ENCODE results near the gene TNFSF13.

Gene TNFSF13

DNA sequence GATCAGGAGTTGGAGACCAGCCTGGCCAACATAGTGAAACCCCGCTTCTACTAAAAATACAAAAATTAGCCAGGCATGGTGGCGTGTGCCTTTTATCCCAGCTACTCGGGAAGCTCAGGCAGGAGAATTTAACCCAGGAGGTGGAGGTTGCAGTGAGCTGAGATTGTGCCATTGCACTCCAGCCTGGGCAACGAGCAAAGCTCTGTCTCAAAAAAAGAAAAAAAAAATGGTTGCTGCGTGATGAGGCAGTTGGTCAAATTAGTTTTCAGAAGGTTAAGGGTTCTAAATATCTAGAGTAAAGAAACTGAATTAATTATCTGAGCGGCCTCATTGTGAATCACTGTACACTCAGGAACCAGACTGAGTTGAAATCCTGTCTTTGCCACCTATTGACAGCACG, 17.4 kb downstream of the TNFSF13 start:
- no peak for DNase-seq

DNA sequence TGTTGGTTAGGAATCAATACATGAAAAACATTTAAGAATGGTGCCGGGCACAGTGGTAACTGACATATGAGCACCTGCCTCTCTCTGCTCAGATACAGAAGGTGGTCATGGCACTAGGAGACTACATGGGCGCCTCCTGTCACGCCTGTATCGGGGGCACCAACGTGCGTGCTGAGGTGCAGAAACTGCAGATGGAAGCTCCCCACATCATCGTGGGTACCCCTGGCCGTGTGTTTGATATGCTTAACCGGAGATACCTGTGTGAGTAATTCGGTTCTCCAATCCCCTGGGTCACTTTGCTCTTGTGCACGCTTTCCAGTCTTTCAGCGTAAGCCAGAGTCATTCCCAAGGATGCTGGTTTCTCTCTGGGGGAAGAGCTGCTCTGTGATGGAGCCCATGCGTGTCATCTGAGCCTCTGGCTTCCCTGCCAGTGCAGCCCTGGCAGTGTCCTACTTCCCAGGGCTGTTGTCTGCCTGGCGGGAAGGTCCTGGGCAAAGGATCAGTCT, 17.9 kb downstream of the TNFSF13 start:
- DNase-seq: no peak

DNA sequence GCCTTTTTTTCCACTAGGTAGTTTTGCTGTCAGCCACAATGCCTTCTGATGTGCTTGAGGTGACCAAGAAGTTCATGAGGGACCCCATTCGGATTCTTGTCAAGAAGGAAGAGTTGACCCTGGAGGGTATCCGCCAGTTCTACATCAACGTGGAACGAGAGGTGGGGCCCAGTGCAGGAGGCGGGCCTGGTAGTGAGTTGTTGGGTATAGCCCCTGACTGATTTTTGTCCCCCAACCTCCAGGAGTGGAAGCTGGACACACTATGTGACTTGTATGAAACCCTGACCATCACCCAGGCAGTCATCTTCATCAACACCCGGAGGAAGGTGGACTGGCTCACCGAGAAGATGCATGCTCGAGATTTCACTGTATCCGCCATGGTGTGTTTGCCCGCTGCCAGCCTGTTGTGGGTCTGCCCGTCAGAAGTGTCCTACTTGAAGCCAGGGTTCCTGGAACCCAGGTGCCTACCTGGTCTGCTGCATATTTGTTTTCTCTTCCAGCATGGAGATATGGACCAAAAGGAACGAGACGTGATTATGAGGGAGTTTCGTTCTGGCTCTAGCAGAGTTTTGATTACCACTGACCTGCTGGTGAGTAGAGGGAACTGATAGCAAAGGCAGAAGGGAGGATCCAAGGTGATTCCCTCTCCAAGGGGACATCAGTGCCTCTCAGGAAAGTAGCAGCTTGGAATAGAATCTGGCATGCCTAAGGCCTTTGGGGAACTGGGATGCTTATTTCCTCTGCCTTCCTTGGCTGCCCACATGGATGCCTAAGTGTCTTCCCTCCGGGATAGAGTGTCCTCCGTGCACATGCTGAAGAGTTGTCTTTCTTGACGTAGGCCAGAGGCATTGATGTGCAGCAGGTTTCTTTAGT, 19.0 kb downstream of the TNFSF13 start:
- DNase-seq: no peak

DNA sequence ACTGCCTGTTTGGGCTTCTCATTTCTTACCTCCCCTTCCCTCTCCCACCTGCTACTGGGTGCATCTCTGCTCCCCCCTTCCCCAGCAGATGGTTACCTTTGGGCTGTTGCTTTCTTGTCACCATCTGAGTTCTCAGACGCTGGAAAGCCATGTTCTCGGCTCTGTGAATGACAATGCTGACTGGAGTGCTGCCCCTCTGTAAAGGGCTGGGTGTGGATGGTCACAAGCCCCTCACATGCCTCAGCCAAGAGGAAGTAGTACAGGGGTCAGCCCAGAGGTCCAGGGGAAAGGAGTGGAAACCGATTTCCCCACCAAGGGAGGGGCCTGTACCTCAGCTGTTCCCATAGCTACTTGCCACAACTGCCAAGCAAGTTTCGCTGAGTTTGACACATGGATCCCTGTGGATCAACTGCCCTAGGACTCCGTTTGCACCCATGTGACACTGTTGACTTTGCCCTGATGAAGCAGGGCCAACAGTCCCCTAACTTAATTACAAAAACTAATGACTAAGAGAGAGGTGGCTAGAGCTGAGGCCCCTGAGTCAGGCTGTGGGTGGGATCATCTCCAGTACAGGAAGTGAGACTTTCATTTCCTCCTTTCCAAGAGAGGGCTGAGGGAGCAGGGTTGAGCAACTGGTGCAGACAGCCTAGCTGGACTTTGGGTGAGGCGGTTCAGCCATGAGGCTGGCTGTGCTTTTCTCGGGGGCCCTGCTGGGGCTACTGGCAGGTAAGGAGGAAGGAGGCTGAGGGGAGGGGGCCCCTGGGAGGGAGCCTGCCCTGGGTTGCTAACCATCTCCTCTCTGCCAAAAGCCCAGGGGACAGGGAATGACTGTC, 20.7 kb downstream of the TNFSF13 start, which contains the start of gene CD68:
Gene CD68 (plus strand): TSS at position 638 of the 833 bp plus-strand sequence. CDS start 40 bp downstream, at position 678.
- peak; percentile 87 for DNase-seq

DNA sequence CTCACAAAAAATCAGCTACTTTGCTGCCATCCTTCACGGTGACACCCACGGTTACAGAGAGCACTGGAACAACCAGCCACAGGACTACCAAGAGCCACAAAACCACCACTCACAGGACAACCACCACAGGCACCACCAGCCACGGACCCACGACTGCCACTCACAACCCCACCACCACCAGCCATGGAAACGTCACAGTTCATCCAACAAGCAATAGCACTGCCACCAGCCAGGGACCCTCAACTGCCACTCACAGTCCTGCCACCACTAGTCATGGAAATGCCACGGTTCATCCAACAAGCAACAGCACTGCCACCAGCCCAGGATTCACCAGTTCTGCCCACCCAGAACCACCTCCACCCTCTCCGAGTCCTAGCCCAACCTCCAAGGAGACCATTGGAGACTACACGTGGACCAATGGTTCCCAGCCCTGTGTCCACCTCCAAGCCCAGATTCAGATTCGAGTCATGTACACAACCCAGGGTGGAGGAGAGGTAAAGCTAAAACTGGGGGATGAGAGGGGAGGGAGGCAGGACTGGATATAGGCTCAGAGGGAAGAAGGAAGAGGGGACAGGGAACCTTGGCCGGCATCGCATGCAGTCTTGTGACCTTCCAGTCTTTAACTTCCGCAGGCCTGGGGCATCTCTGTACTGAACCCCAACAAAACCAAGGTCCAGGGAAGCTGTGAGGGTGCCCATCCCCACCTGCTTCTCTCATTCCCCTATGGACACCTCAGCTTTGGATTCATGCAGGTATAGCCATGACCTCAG, 21.5 kb downstream of the TNFSF13 start:
- no peak for DNase-seq

DNA sequence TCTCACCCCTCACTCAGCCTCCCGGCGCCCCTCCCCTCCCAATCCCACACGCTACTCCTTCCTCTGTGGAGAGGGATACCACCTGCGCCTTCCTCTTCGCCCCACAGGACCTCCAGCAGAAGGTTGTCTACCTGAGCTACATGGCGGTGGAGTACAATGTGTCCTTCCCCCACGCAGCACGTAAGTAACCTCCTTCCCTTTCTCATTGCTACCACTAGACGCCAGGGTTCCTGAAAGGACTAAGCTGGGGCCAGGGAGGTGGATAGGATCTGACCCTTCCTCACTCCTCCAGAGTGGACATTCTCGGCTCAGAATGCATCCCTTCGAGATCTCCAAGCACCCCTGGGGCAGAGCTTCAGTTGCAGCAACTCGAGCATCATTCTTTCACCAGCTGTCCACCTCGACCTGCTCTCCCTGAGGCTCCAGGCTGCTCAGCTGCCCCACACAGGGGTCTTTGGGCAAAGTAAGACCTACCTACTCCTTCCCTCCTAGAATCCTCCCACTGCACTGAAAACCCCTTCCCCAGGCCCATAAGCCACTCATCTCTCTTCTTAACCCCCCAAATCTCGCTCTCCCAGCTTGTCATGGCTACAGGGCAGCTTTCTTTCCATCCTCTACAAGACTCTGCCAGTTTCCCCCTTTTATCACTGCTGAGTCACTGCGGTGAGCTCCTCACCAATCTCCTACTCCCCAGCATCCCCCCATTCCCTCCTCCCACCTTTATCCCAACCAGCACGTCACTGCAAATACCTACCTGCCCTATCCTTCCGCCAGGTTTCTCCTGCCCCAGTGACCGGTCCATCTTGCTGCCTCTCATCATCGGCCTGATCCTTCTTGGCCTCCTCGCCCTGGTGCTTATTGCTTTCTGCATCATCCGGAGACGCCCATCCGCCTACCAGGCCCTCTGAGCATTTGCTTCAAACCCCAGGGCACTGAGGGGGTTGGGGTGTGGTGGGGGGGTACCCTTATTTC, 22.3 kb downstream of the TNFSF13 start:
- no peak for DNase-seq

DNA sequence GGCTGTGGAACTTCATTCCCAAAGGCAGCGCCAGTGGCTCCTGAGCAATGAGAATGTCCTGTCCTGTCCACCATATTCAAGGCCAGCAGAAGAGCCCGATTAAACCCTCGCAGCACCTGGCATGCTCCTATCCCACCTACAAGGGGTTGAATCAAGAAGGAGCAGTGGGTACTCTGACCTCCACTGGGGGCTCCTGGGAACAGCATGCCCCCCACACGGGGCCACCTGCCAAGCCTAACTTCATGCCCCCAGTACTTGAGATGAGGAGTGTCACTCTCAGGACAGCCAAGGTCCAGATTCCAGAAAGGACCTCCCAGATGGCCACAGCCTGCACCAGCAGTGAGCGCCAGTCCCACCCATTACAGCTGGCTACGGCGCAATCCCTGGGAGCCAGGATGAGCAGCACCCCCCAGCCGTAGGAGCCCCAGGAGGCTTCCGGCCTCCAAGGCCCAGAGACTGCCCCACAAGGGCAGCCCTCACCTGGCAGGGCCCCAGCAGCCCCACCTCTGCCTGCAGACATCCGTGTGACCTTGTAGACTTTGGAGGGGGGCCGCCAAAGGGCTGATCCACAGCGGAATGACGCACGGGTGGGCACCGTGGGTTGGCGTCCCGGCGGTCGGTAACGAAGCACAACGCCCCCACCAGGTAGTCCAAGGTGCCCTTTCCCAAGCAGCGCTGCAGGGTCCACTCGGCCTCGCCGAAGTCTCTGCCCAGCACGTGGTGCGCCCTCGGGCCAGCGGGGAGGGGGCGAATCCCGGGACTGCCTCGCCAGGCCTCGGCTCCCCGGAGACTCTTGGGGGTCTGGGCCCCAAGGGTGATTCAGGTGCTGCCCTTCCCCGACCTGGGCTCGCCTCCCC, 24.1 kb downstream of the TNFSF13 start:
- no peak for DNase-seq

DNA sequence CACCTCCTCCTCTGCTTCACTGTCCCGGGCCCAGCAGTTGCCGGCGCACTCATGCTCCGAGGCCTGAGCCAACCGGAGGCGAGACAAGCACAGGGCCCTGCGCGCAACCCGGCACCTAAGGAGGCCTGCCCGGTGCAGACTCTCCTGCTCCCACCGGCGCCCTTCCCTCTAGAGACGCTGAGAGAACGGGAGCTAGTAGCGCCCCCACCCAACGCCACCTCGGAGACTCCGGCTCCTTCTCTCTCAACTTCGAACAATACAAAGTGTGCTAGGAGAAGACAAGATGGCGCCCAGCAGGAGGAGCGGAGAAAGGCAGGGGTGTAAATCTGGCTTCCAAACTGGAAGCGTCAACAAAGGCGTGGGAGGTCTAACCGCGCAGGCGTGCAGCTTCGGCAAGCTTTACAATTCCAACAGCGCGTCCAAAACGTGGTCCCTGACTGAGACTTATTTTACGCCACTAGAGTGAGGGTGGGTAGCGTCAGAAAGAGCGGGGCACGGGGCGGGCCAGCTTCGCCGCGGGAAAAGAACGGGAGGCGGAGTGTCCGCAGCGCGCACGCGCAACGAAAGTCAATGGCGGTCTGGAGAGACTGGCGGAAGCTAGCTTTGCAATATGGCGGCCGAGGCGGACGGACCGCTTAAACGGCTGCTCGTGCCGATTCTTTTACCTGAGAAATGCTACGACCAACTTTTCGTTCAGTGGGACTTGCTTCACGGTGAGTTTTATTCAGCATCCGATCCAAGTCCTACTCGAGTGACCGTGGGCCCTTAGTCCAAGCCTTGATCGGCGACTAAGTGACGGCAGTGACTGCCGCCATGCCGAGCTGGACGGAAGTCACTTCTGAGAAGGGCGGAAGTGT, 24.9 kb downstream of the TNFSF13 start, which contains the start of gene MPDU1:
Gene MPDU1 (plus strand): TSS at position 600 of the 857 bp plus-strand sequence. CDS start 11 bp downstream, at position 611.
- DNase-seq: peak; percentile 98

DNA sequence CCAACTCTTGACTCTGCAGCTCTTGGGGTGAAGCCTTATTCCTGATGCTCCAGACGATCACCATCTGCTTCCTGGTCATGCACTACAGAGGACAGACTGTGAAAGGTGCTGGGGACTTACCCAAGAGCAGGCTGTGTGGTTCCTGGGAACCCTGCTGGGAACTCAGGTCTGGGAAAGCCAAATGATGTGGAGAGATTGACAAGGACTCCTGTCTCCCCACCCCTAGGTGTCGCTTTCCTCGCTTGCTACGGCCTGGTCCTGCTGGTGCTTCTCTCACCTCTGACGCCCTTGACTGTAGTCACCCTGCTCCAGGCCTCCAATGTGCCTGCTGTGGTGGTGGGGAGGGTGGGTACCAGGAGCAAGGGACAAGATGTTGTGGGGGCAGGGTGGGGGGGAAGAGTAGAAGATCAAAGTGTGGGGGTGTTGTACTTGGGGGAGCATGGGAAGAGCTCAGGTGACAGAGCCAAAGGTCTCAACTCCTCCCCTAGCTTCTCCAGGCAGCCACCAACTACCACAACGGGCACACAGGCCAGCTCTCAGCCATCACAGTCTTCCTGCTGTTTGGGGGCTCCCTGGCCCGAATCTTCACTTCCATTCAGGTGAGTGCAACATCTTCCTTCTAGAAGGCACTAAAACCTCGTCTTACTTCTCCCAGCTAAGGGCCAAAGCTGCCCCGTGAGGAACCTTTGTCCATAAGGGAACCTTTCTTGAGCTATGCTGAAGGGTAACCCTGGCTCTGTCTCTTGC, 28.3 kb downstream of the TNFSF13 start:
- no peak for DNase-seq

DNA sequence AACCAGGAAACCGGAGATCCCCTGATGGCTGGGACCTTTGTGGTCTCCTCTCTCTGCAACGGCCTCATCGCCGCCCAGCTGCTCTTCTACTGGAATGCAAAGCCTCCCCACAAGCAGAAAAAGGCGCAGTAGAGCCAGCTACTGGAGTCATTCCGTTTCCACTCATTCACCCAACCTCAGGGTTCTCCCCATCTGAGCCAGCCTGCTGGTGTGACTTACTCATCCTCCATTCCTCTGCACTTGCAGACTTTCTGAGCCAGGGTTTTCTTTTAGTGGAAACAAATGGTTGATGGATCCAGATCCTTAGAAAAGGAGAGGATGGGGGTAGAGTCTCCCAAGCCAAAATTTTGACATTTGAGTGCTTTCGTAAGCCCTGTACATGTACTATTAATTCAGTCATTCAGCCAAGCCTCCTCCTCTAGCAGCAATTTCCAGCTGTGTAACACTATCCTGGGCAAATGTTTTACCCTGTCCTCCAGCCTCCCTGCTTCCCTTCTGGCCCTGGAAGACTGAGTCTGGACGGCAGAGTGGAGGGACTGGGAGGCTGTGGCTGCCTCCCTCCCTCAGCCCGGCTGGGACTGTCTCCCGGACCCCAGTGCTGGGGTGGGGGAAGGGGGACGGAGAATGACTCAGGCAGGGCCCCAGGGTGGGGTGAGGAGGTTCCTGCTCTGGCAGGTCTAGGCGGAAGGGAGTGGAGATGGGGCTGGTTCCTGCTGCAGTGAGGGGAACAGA, 29.0 kb downstream of the TNFSF13 start:
- peak; percentile 95 for DNase-seq

DNA sequence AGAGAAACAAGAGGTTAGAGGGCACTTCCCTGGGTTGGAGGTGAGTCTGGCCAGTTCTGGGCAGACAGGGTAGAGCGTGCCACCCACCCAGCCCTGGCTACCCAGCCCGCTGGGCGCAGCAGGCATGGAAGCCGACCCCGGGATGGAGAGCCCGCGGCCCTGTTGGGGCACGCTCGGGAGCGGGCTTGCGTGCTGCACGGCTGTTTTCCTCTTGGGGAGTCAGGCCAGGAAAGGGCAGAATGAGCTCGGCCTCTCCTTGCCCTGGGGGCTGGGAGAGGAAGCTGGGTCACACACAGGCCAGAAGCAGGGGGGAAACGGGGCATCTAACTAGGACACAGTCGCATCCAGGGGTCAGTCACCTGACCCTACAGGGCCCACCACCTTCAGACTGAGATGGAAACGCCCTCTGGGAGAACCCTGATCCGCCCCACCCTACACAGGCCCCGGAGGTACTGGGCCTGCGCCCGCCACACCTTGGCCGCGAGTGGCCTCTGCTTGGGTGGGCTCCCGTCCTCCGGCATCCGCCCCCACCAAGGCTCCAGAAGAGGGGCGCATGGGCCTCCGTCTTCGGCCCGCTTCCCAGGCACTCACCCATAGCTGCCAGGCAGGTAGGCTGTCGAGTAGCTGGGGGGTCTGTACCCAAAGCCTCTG, 30.1 kb downstream of the TNFSF13 start:
- DNase-seq: no peak

DNA sequence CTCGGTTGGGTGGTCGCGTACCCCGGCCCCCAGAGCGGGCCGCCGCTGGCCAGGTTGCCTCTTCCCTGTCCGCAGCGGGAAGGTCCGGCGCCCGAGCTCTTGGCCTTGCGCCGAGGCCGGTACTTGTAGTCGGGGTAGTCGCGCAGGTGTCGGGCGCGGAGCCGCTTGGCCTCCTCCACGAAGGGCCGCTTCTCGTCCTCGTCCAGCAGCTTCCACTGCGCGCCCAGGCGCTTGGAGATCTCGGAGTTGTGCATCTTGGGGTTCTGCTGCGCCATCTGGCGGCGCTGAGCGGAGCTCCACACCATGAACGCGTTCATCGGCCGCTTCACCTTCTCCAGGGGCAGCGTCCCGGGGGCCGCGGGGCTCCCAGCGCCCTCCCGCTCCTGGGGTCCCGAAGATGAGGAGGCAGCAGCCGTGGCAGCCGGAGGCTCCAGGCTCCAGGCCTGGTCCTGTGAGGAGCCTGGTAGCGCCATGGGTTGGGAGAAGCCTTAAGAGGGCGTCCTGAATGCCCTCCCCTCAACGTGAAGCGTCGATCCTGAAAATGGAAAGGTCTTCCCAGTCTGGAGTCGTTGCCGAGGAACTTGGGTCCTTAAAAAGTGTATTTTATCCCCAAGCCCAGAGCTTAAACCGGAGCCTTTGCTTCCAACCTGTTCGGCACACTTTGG, 30.8 kb downstream of the TNFSF13 start:
- DNase-seq: peak; percentile 81

DNA sequence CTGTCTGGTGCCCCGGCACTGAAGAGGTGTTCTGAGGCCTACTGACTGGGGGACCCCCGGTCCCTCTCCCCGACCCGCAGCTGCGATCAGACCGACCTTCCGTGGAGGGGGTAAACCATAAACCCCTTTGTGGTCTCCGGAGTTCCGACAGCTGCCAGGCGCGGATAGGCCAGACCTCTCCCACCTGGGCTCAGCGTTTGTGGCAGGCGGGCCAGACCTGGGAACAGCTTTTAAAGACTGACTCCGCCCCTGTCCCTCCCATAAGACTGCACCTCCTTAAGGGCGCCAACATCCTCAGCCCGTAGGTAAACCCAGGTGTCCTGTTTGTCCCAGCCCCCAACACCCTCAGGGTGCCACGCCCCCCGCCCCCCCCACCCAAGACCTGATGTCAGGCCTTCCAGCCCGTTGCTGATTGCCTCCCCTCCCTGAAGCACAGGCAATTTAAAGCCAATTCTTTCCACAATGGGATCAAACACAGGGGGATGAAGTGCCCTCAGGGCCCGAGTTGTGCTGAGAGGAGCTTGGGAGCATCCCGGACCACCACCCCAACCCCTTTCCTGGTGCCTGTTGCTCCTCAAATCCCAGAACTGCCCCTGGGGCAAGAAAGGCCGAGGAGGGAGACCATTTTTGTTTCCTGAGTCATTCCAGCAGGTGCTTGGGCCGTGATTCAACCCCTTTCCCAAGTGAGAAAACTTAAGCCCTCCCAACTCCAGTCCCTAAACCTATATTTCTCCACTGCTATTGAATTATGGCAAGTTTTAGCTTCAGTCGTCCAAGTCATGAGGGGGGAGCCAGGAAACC, 31.5 kb downstream of the TNFSF13 start, which contains the start of gene SOX15:
Gene SOX15 (minus strand): TSS at position 204 of the 801 bp plus-strand sequence. CDS start 418 bp downstream, outside the sequence.
- DNase-seq: no peak

DNA sequence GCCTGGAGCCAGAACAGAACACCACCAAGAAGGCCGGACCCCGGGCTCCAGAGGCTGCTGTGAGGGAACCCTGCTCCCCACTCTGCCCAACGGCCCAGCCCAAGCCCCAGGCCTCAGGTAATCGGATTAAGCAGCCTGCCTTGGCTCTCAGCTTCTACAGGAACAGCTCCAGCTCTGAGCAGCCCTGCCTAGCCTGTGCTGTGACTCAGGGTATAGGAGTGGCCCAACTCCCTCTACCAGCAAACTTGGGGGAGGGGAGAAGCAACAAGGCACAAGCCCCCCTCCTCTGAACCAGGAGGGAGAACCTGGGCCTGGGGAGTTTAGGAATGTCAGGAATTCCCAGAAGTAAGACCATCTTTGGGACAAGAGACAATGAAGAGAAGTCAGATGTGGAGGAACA, 32.2 kb downstream of the TNFSF13 start:
- peak; percentile 62 for DNase-seq

DNA sequence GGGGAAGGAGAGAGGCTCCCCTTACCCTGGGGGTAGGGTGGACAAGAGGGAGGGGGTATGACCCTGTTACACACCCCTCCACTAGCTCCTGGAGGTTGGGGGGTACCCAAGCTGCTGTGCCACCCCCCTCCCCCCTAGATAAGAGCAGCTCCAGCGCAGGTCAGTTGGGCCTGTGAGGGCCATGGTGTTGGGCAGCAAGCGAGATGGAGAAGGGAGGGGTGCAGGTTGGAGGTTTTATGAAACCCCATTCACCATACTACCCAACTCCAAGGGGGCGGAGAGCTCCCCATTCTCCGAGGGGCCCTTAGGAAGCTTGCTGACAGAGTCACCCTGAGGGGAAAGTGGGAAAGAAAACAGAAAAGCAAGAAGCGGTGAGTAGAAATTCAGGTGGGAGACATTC, 33.0 kb downstream of the TNFSF13 start:
- DNase-seq: no peak
